Measurements from ENCODE around the gene PSENEN. TPM values are rescaled to one million over a fixed set of nuclear protein-coding genes. Genes with fewer than 3 reads are reported as not detected.

PSENEN gene
- total RNA-seq, 1 experiment from 2014 or later: 42.9 TPM

DNA sequence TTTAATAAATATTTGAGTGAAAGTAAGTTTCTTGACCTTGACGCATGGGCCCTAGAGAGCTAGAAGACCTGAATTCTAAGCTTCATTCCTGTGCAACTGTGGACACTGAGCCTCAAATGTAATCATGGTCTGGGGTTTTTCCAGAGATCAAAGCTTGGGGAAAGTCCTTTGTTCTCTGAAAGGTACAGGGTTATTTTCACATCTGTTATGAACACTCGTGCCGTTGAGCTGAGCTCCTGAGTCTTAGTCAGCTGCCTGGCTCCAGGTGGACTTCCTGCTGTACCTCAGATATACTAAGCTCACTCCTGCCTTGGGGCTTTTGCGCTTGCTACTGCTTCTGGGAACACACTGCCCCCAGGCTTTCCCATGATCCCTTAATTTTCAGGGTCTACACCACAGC lies 48.6 kb upstream of the PSENEN start:
- no peak overlapping the region for H3K4me2 ChIP-seq (ENCODE audit: low read length)
- no peak overlapping the region for H3K9ac ChIP-seq (ENCODE audit: low read length)
- ChIA-PET POLR2A (ENCODE audit: unreplicated experiment) (no interaction called here), CTCF (no interaction called here)
- no peak for ATAC-seq
- H3K27me3 ChIP-seq (ENCODE audit: low read length): no peaks in the 10 kb centered on the region
- DNase-seq: no peak
- BruUV-seq (replicated peaks): no TSS peak
- no peaks in the 10 kb centered on the region for H4K20me1 ChIP-seq (ENCODE audit: low read length)
- no peaks in the 10 kb centered on the region; the same call in 1 of the 2 replicates for H3K36me3 ChIP-seq (ENCODE audit: low read depth, low read length)
- no peak overlapping the region for H3K27ac ChIP-seq (ENCODE audit: low read length)
- no peaks in the 10 kb centered on the region for H3F3A ChIP-seq (ENCODE audit: low read length, unreplicated experiment)
- intact Hi-C loops (cut with micrococcal nuclease): loop anchor here (10.0 kb wide), 1 partner anchor 128 kb away; no protein-coding TSS in a partner anchor
- H3K79me2 ChIP-seq (ENCODE audit: low read length): no peaks in the 10 kb centered on the region
- H2AFZ ChIP-seq (ENCODE audit: low read length): no peak overlapping the region
- no peak overlapping the region for H3K4me3 ChIP-seq (ENCODE audit: low read length)
- no peaks in the 10 kb centered on the region for H3K4me1 ChIP-seq (ENCODE audit: insufficient read depth, low read length)
- TF ChIP-seq EZH2phosphoT487 (IDR thresholded peaks at IDR 0.05; ENCODE audit: borderline replicate concordance, low read length) (no peak), EZH2 (IDR thresholded peaks at IDR 0.05; ENCODE audit: low read length, unreplicated experiment) (no peak)
- TF ChIP-seq, protein P1, sequence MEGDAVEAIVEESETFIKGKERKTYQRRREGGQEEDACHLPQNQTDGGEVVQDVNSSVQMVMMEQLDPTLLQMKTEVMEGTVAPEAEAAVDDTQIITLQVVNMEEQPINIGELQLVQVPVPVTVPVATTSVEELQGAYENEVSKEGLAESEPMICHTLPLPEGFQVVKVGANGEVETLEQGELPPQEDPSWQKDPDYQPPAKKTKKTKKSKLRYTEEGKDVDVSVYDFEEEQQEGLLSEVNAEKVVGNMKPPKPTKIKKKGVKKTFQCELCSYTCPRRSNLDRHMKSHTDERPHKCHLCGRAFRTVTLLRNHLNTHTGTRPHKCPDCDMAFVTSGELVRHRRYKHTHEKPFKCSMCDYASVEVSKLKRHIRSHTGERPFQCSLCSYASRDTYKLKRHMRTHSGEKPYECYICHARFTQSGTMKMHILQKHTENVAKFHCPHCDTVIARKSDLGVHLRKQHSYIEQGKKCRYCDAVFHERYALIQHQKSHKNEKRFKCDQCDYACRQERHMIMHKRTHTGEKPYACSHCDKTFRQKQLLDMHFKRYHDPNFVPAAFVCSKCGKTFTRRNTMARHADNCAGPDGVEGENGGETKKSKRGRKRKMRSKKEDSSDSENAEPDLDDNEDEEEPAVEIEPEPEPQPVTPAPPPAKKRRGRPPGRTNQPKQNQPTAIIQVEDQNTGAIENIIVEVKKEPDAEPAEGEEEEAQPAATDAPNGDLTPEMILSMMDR (conservative IDR thresholded peaks at IDR 0.05; ENCODE audit: low read depth, low read length): no peak
- H3K9me2 ChIP-seq (replicated peaks; ENCODE audit: low read length): no peaks in the 10 kb centered on the region
- H3K9me3 ChIP-seq (ENCODE audit: low read length): no peaks in the 10 kb centered on the region

DNA sequence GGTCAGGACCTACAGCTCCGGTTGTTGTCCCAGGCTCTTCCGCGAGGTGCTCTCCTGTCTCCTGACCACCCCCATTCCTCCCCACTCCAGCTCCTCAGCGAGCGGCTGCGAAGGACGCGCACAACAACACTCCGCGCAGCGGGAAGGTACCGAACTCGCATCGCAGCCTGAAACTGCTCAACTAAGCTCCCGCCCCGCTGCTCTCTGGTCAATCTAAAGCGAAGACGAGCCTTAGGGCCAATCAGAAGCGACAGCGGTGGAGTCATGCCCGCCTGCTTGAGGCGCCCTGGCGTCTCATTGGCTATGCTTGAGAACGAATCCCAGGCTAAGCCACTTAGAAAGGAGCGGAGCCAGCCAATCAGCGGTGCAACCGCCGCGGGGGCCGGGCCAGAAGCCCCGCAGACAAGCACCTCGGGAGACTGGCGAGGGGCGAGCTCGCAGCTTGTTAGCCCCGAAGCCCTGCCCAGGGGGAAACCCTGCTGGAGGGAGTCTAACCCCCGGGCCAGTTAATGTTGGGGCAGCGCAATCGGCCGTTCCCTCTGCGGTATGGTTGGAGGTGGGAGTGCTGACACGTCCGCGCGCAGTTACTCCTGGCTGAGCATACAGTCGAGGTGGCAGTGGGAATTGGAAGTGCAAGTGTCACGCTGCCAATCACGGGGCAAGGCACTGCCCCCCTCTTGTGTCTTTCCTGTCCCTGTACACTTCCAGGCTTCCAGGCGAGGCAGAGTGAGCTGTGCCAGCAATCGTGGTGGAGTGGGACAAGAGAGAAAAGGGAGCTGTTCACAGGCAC lies 43.0 kb upstream of the PSENEN start:
- Histone ChIP-seq H3K9me3 (ENCODE audit: low read length) (no peaks in the 10 kb centered on the region), H4K20me1 (ENCODE audit: low read length) (no peaks in the 10 kb centered on the region), H3K4me2 (ENCODE audit: low read length) (peak overlapping the region; percentile 97), H3K4me3 (ENCODE audit: low read length) (peak overlapping the region; percentile 84), H3K27me3 (ENCODE audit: low read length) (no peaks in the 10 kb centered on the region), H3K27ac (ENCODE audit: low read length) (no peak overlapping the region), H2AFZ (ENCODE audit: low read length) (peak overlapping the region; percentile 99), H3K36me3 (ENCODE audit: low read depth, low read length) (no peaks in the 10 kb centered on the region), H3K9me2 (replicated peaks; ENCODE audit: low read length) (no peaks in the 10 kb centered on the region), H3K4me1 (ENCODE audit: insufficient read depth, low read length) (no peaks in the 10 kb centered on the region), H3K9ac (ENCODE audit: low read length) (no peak overlapping the region), H3K79me2 (ENCODE audit: low read length) (no peaks in the 10 kb centered on the region), H3F3A (ENCODE audit: low read length, unreplicated experiment) (no peaks in the 10 kb centered on the region)
- no TSS peak for BruUV-seq (replicated peaks)
- CTCF ChIA-PET: interaction anchor here (0.6 kb wide), 2 partner anchors 57 to 114 kb away, joined by 3 read pairs; no protein-coding TSS in a partner anchor
- intact Hi-C loops (cut with micrococcal nuclease): loop anchor here (2.0 kb wide), 1 partner anchor 14 kb away; no protein-coding TSS in a partner anchor
- POLR2A ChIA-PET (ENCODE audit: unreplicated experiment): no interaction called here
- ATAC-seq (peak; percentile 100), DNase-seq (peak; percentile 96)
- TF ChIP-seq EZH2 (IDR thresholded peaks at IDR 0.05; ENCODE audit: low read length, unreplicated experiment) (no peak), EZH2phosphoT487 (IDR thresholded peaks at IDR 0.05; ENCODE audit: borderline replicate concordance, low read length) (no peak)
- TF ChIP-seq, protein P1 (conservative IDR thresholded peaks at IDR 0.05; ENCODE audit: low read depth, low read length): no peak

DNA sequence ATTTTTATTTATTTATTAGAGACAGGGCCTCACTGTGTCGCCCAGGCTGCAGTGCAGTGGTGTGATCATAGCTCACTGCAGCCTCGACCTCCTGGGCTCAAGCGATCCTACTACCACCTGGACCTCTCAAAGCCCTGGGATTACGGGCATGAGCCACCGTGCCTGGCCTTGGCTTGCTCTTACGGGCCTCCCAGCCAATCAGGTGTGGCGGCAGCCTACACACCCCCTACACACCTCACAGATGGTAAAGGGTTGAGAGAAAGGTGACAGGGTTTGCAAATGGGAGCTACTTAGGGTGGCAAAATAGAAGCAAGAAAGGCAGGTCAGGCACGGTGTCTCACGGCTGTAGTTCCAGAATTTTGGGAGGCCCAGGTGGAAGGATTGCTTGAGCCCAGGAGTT lies 42.1 kb upstream of the PSENEN start:
- intact Hi-C loops (cut with micrococcal nuclease): loop anchor here (2.0 kb wide), 1 partner anchor 13 kb away; no protein-coding TSS in a partner anchor
- no peak for DNase-seq
- no peak overlapping the region for H3K27ac ChIP-seq (ENCODE audit: low read length)
- no peak overlapping the region for H3K4me3 ChIP-seq (ENCODE audit: low read length)
- no peaks in the 10 kb centered on the region for H3K27me3 ChIP-seq (ENCODE audit: low read length)
- POLR2A ChIA-PET (ENCODE audit: unreplicated experiment): no interaction called here
- no peaks in the 10 kb centered on the region for H3K9me3 ChIP-seq (ENCODE audit: low read length)
- no peaks in the 10 kb centered on the region for H3K79me2 ChIP-seq (ENCODE audit: low read length)
- ATAC-seq: no peak
- no peaks in the 10 kb centered on the region for H3F3A ChIP-seq (ENCODE audit: low read length, unreplicated experiment)
- H3K36me3 ChIP-seq (ENCODE audit: low read depth, low read length): no peaks in the 10 kb centered on the region
- no peak for TF ChIP-seq EZH2 (IDR thresholded peaks at IDR 0.05; ENCODE audit: low read length, unreplicated experiment)
- TF ChIP-seq EZH2phosphoT487 (IDR thresholded peaks at IDR 0.05; ENCODE audit: borderline replicate concordance, low read length): no peak
- TF ChIP-seq, protein P1 (conservative IDR thresholded peaks at IDR 0.05; ENCODE audit: low read depth, low read length): no peak
- H3K9ac ChIP-seq (ENCODE audit: low read length): no peak overlapping the region
- H3K4me1 ChIP-seq (ENCODE audit: insufficient read depth, low read length): no peaks in the 10 kb centered on the region
- no peak overlapping the region; the same call in 1 of the 2 replicates for H2AFZ ChIP-seq (ENCODE audit: low read length)
- no peaks in the 10 kb centered on the region for H3K9me2 ChIP-seq (replicated peaks; ENCODE audit: low read length)
- no peak overlapping the region for H3K4me2 ChIP-seq (ENCODE audit: low read length)
- no peaks in the 10 kb centered on the region for H4K20me1 ChIP-seq (ENCODE audit: low read length)
- BruUV-seq (replicated peaks): no TSS peak
- CTCF ChIA-PET: interaction anchor here (0.6 kb wide), 1 partner anchor 113 kb away, joined by 3 read pairs; no protein-coding TSS in a partner anchor
